NCI-H2171 treated with DMSO at 0.1 percent for 48 hours (cell line): Measurements from ENCODE around the gene EPM2AIP1.
"Not testable (repeated sequence)": the region's sequence is repeated elsewhere in the genome, so short reads cannot be mapped to it uniquely, and the experiment has no call there.

Experiments used
- DNase-seq: peaks from one replicate; lab custom pipeline; 2025; lab: John Stamatoyannopoulos, UW

The EPM2AIP1 gene

DNA sequence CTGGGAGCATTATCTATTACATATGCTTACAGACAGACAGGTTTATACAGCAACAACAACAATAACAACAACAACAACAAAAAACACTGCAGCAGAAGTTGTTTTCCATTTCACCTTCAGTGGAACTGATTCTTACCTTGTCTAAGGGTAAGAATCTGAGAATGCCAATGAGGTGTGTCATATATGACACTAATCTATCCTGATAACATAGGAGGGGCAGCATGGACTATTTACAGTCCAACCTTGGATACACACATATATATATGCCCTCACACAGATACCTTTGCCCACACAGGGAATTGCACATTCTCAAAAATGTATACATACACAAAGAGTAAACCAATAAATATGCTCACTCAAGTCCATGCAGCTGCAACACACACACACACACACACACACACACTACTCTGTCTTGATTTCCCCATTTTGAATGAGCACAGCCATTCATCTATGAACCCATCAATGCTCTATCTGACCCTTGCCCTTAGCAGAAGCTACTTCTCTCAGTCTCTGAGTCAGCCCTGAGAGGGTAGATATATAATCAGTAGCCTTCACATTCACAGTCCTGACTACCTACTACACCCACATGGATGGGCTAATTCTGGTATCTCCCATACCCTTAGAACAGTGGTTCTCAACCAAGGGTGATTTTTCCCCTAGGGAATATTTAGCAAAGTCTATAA lies 38.3 kb downstream of the EPM2AIP1 start:
- DNase-seq: no peak

DNA sequence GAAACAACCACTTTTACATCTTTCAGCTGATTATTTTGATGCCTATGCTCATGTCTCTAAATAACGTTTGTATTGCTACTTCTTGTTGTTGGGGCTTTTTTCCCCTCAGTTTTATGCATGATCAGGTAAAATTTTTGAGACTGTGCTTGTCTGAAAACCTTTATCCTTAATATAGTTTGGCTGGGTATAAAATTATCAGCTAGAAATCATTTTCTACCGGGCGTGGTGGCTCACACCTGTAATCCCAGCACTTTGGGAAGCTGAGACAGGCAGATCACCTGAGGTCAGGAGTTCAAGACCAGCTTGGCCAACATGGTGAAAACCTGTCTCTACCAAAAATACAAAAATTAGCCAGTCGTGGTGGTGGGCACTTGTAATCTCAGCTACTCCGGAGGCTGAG lies 45.1 kb downstream of the EPM2AIP1 start:
- DNase-seq: not testable (repeated sequence)

DNA sequence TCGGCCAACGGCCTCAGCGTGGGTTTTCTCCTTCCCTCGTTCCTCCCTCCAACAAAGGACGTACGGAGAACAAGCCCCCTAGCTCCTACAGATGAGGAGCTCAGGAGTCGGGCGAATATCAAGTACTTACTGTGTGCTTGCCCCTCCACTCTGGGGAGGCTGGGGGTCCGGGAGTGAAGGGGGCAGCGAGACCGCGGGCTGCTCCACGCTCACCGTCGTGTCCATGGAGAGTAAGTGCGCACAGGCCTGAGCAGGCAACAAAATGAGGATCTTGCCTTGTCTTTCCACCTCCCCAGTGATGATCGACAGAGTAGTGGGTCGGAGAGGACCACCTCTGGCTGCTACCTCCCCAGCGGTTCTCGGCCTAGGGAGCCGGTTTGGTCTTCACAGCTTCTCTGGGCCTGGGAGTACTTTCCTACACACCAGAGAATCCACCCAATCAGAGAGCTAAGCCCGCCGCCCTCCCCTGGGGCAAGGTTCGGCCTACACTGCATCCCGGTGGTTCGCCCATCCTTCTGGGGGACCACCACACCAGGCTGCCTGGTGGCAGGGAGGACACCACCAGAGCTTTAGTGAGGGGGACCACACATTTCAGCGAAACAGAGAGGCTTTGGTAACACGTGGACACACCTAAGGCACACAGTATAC lies 47.5 kb downstream of the EPM2AIP1 start:
- DNase-seq: no peak

DNA sequence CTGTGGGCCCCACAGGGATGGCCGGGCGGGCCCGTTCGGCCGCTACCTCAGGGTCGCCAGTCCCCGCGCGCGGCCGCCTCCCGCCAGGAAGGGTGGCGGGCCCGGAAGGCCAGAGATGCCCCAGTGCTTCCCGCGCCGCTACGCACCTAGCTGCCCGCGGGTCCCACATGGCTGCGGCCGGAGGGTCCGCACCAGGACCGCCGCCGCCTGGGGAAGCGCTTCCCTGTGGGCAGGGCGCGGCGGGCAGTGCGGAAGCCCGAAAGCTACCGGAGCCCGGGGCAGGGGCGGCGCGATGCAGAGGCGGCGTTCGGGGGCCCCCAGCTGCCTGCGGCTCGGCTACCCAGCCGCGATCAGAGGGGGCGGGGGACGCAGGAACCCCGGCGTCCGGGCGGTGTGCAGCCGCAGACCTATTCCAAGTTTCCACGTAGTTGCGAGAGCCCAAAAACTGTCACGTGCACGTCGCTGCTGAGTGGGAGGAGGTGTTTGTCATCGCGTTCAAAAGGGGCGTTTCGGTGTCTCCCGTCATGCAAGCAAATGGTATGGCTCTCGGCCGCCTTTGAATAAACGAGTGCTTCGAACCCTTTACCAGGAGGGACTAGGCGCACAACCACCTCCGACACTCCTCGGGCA lies 48.2 kb downstream of the EPM2AIP1 start, which contains the start of gene TRANK1:
TRANK1 (minus strand) TSS at position 414 of the 630 bp plus-strand sequence; CDS start at position 169, 245 bp downstream.
- DNase-seq: no peak

DNA sequence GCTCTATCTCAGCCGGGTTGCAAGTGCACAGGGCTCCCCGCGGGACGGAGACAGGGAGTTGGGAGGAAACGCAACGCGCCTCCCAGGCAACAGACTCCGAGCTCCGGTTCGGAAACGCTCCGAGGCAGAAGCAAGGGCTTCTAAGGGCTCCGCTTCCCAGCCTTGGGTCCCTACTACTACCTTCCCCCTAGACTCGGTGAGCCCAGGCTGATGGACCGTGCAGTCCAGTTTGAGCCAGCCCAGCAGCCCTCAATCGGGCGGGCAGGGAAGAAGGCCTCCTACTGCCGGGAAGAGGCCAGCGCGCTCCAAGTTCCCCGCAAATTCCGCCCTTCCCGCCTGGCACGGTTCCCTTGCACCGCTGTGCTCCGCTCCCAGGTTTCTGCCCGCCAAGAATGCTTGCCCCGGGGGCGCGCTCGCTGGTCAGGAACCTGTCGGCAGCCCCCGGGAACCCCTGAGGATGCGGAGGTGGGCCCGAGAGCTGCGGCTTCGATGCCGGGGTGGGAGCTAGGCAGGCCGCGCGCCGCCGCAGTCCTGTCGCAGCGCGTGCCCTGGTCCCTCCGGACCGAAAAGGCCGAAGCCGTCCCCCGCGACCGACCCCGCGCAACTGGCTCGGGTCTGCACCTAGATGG lies 48.8 kb downstream of the EPM2AIP1 start:
- DNase-seq: peak; percentile 10

DNA sequence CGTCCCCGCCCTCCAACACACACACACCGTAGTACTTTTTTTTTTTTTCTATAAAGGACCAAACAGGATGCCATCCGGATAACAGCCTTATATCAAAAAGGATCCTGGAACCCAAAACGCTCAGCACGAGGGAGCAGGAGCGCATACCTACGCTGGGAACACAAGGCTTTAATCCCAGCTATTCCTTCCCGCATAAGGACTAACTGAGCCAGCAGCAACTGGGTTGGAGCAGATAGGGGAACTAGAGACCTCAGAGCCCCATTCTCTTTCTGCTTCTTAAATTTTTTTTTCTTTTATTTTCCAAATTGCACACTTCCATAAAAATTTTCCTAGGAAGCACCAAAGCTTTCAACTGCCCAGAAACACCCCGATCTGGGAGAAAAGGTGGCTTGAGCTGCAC lies 49.3 kb downstream of the EPM2AIP1 start:
- no peak for DNase-seq

DNA sequence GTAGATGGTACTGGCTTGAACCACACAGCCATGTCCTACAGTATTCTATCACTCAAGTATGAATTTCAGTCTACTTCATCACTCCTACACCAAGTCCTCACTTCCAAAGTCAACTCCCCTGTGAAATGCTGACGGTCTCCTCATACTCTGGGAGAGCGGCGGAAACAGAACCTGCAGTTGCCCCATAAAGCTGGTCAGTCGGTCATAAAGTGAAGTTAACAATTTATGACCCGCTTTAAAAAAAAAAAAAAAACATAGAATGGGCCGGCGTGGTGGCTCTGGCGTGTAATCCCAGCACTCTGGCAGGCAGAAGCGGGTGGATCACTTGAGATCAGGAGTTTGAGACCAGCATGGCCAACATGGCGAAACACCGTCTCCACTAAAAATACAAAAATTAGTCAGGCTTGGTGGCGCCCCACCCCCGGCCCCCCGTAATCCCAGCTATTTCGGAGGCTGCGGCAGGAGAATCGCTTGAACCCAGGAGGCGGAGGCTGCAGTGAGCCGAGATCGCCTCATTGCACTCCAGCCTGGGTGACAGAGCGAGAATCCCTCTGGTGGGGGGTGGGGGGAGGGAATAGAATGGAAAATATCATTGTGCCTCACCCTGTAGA lies 50.2 kb downstream of the EPM2AIP1 start:
- DNase-seq: no peak

DNA sequence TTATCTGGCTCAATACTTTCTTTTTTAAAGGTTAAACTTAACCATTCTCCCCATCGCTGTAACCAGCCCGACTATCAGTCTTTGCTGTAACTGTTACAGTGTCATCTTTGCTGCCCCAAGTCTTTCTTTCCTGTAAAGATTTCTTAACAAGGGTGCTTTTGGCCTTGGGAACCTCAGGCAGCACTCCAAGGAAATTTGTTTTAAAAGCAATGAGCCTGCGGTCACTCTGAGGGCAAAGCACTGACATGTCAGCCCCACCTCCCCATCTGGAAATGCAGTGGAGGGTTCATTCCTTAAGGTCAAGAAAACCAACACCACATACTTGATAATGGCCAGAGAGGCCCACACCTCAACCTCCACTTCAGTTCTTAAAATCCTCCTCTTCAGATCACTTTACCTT lies 51.3 kb downstream of the EPM2AIP1 start:
- DNase-seq: no peak

DNA sequence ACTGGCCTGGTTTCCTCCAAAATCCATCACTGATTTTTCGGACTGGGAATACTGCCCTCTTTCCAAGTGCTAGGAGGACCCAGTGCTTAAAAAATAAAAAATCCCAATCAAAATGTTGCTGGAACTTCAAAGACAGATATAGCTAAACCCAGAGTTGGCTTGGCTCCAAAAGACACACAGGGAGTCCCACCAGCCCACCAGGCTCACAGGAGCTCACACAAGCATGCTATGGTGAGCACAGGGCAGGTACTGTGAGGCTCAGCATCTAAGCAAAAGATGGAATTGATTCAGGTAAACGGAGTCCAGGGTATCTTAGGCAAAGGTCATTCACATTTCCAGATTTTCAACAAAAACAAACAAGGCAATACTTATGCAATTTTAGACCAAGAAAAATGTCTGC lies 51.8 kb downstream of the EPM2AIP1 start:
- no peak for DNase-seq

DNA sequence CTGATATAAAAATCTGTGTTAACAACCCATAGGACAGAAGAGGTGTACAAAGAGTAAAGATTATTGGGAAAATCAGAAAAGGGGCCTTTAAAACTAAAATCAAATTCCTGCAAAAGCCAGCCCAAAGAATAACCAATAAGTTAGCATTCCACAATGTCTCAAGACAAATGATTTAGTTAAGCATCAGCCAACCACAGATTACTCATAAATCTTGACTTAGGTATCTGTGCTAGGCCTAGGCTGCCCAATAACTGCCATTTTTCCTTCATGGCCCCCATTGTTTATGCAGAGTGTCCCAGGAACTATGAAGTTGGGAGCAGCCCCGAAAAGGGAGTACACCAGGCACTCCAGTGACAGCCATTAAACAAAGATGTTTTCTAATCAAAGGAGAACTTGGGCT lies 55.4 kb downstream of the EPM2AIP1 start:
- DNase-seq: no peak
